GM18870 (cell line): ENCODE results near the gene ARMC2.
"Not testable (repeated sequence)": the region's sequence is repeated elsewhere in the genome, so short reads cannot be mapped to it uniquely, and the experiment has no call there.

Experiments
- ATAC-seq: cut with Tn5 transposase; IDR thresholded peaks from one replicate; pipeline ENCODE4 v1.9.1; 2021; ENCODE audit warnings: moderate library complexity; ENCODE audit not compliant: unreplicated experiment

ARMC2 gene

GRCh38 chr6:108914235-108915022, 66.2 kb downstream of the ARMC2 start:
- ATAC-seq = no peak

GRCh38 chr6:108915258-108915657, 67.0 kb downstream of the ARMC2 start:
- ATAC-seq = no peak

GRCh38 chr6:108916026-108916686, 67.9 kb downstream of the ARMC2 start:
- no peak for ATAC-seq

- ATAC-seq = no peak
Observed at GRCh38 chr6:108920751-108921150, 72.5 kb downstream of the ARMC2 start.

- ATAC-seq = no peak
Observed at GRCh38 chr6:108921547-108922361, 73.5 kb downstream of the ARMC2 start.

- no peak for ATAC-seq
Observed at GRCh38 chr6:108922499-108922898, 74.3 kb downstream of the ARMC2 start.

GRCh38 chr6:108927927-108928326, 79.7 kb downstream of the ARMC2 start:
- ATAC-seq = no peak

GRCh38 chr6:108928650-108929049, 80.4 kb downstream of the ARMC2 start:
- ATAC-seq = no peak

GRCh38 chr6:108931090-108931489, 82.9 kb downstream of the ARMC2 start:
- not testable (repeated sequence) for ATAC-seq

GRCh38 chr6:108937170-108937569, 88.9 kb downstream of the ARMC2 start:
- no peak for ATAC-seq

- ATAC-seq = no peak
Observed at GRCh38 chr6:108940741-108941140, 92.5 kb downstream of the ARMC2 start.

GRCh38 chr6:108941281-108941680, 93.1 kb downstream of the ARMC2 start:
- no peak for ATAC-seq

GRCh38 chr6:108941859-108942258, 93.6 kb downstream of the ARMC2 start:
- no peak for ATAC-seq

GRCh38 chr6:108942556-108943492, 94.6 kb downstream of the ARMC2 start:
- no peak for ATAC-seq

GRCh38 chr6:108944071-108944470, 95.8 kb downstream of the ARMC2 start:
- ATAC-seq = no peak

GRCh38 chr6:108944707-108945680, 96.8 kb downstream of the ARMC2 start:
- no peak for ATAC-seq

- no peak for ATAC-seq
Observed at GRCh38 chr6:108945681-108946159, 97.5 kb downstream of the ARMC2 start.

- ATAC-seq = no peak
Observed at GRCh38 chr6:108946695-108947094, 98.5 kb downstream of the ARMC2 start.
